SK-N-SH (cell line): ENCODE data around the gene RUVBL2. TPM values are rescaled to one million over a fixed set of nuclear protein-coding genes. Genes with fewer than 3 reads are reported as not detected.

Experiments used
- CTCF ChIA-PET: fragments of 300-600, 350-600 bp; formaldehyde crosslinking; extraction: SDS; loops from one replicate; lab custom pipeline; 2021; lab: Yijun Ruan, JAX
- POLR2A ChIA-PET: fragments of 350-600 bp; sonication (Branson Sonifier 250); formaldehyde crosslinking; extraction: SDS; loops from one replicate; lab custom pipeline; 2020; ENCODE audit warnings: antibody characterized with exemption, inconsistent platforms; lab: Yijun Ruan, JAX
- DNase-seq: peaks from one replicate; pipeline ENCODE4 v3.0.0; 2012
- H2AFZ ChIP-seq: fragments of 200-600 bp; sonication (generic); 2 replicates; pipeline ENCODE4 v1.8.1; 2016; ENCODE audit warnings: antibody characterized with exemption, mild to moderate bottlenecking, low read depth
- H3F3A ChIP-seq: fragments of 200-600 bp; sonication (generic); replicated peaks from 2 replicates; pipeline ENCODE3; 2016; ENCODE audit warnings: antibody characterized with exemption, mild to moderate bottlenecking; ENCODE audit not compliant: insufficient read depth
- H3K27ac ChIP-seq, 2 experiments: fragments of 200-500 bp in 1 of 2; fragments of 200-600 bp in 1 of 2; sonication (Bioruptor generic) in 1 of 2; sonication (generic), shearing (Covaris generic) in 1 of 2; 2 replicates each; pipeline versions ENCODE4 v1.5.1 to v1.6.1; 2014 to 2016; ENCODE audit warnings: low read depth in 2 of 2, inconsistent platforms in 1 of 2, low read length in 1 of 2, mild to moderate bottlenecking in 1 of 2, mixed read lengths in 1 of 2
- H3K27me3 ChIP-seq: fragments of 200-600 bp; sonication (generic), shearing (Covaris generic); 2 replicates; pipeline ENCODE4 v1.6.1; 2016; ENCODE audit warnings: mixed run types; ENCODE audit not compliant: insufficient read depth
- H3K36me3 ChIP-seq, 2 experiments: fragments of 200-500 bp in 1 of 2; fragments of 200-600 bp in 1 of 2; sonication (Bioruptor generic) in 1 of 2; sonication (generic) in 1 of 2; replicated peaks in 1 of 2; 2 replicates each; pipeline versions ENCODE3 to v1.5.1; 2014 to 2016; ENCODE audit warnings: low read length in 1 of 2, mild to moderate bottlenecking in 1 of 2; ENCODE audit not compliant: insufficient read depth in 2 of 2, control insufficient read depth in 1 of 2
- H3K4me1 ChIP-seq, 2 experiments: fragments of 200-500 bp in 1 of 2; fragments of 200-600 bp in 1 of 2; sonication (Bioruptor generic) in 1 of 2; sonication (generic), shearing (Covaris generic) in 1 of 2; 2 replicates each; pipeline versions ENCODE4 v1.5.1 to v1.6.1; 2014 to 2016; ENCODE audit warnings: low read depth in 1 of 2, low read length in 1 of 2, mixed run types in 1 of 2; ENCODE audit not compliant: insufficient read depth in 2 of 2, control insufficient read depth in 1 of 2
- H3K4me2 ChIP-seq: fragments of 200-600 bp; sonication (generic), shearing (Covaris generic); 2 replicates; pipeline ENCODE4 v1.6.1; 2017; ENCODE audit warnings: mixed run types
- H3K4me3 ChIP-seq, 2 experiments: fragments of 200-500 bp in 1 of 2; fragments of 200-600 bp in 1 of 2; sonication (Bioruptor generic) in 1 of 2; sonication (generic), shearing (Covaris generic) in 1 of 2; 2 replicates each; pipeline versions ENCODE4 v1.5.1 to v1.8.1; 2014 to 2016; ENCODE audit warnings: low read depth in 2 of 2, inconsistent platforms in 1 of 2, low read length in 1 of 2, mild to moderate bottlenecking in 1 of 2, mixed read lengths in 1 of 2, moderate library complexity in 1 of 2
- H3K79me2 ChIP-seq: fragments of 200-600 bp; sonication (generic); 2 replicates; pipeline ENCODE4 v1.8.1; 2017; ENCODE audit warnings: mild to moderate bottlenecking; ENCODE audit not compliant: insufficient read depth
- H3K9ac ChIP-seq: fragments of 200-600 bp; sonication (generic); 2 replicates; pipeline ENCODE4 v1.6.1; 2017; ENCODE audit warnings: mixed run types
- H3K9me2 ChIP-seq: fragments of 200-600 bp; sonication (generic); 2 replicates; pipeline ENCODE4 v1.6.1; 2017; ENCODE audit warnings: mixed run types
- H3K9me3 ChIP-seq: fragments of 200-600 bp; sonication (generic); 2 replicates; pipeline ENCODE4 v1.6.1; 2017; ENCODE audit warnings: mixed run types, mild to moderate bottlenecking, moderate library complexity
- H4K20me1 ChIP-seq: fragments of 200-600 bp; sonication (generic); 2 replicates; pipeline ENCODE4 v1.6.1; 2017; ENCODE audit warnings: mild to moderate bottlenecking, mixed run types; ENCODE audit not compliant: insufficient read depth
- CHD2 ChIP-seq: fragments of 150-350 bp; IDR thresholded peaks from 2 replicates; pipeline ENCODE4 v1.6.1; 2018; ENCODE audit warnings: low read length; ENCODE audit not compliant: partially characterized antibody
- ELF1 ChIP-seq: IDR thresholded peaks from 2 replicates; pipeline ENCODE4 v1.4.0; 2012
- EP300 ChIP-seq, 2 experiments: IDR thresholded peaks; 2 replicates each; pipeline versions ENCODE4 v1.4.0 to v1.6.1; 2012; ENCODE audit warnings: borderline replicate concordance in 1 of 2, low read depth in 1 of 2, low read length in 1 of 2
- EZH2phosphoT487 ChIP-seq: fragments of 200-600 bp; sonication (generic); IDR thresholded peaks from 2 replicates; pipeline ENCODE4 v1.6.1; 2017; ENCODE audit warnings: low read depth, mixed run types, mild to moderate bottlenecking, antibody characterized with exemption, moderate library complexity, borderline replicate concordance
- FOSL2 ChIP-seq: IDR thresholded peaks from 2 replicates; pipeline ENCODE4 v1.4.0; 2012; ENCODE audit warnings: low read depth, mild to moderate bottlenecking, moderate library complexity, borderline replicate concordance
- MXI1 ChIP-seq: IDR thresholded peaks from 2 replicates; pipeline ENCODE4 v1.6.1; 2012; ENCODE audit warnings: mild to moderate bottlenecking, low read depth, low read length, improper control_type of control experiment
- NRF1 ChIP-seq: IDR thresholded peaks from 2 replicates; pipeline ENCODE4 v1.6.1; 2012; ENCODE audit warnings: low read depth, mild to moderate bottlenecking, low read length
- RAD21 ChIP-seq: IDR thresholded peaks from 2 replicates; pipeline ENCODE4 v1.6.1; 2012; ENCODE audit warnings: mild to moderate bottlenecking, low read length
- RCOR1 ChIP-seq: fragments of 150-350 bp; IDR thresholded peaks from 2 replicates; pipeline ENCODE4 v1.6.1; 2017; ENCODE audit warnings: antibody characterized with exemption, low read length
- RXRA ChIP-seq: IDR thresholded peaks from 2 replicates; pipeline ENCODE4 v1.4.0; 2012; ENCODE audit warnings: low read depth, mild to moderate bottlenecking, borderline replicate concordance
- SIN3A ChIP-seq: IDR thresholded peaks from 2 replicates; pipeline ENCODE4 v1.6.1; 2012; ENCODE audit warnings: low read depth, mild to moderate bottlenecking, low read length, moderate library complexity, borderline replicate concordance
- TAF1 ChIP-seq: IDR thresholded peaks from 2 replicates; pipeline ENCODE4 v1.6.1; 2012; ENCODE audit warnings: low read depth, mild to moderate bottlenecking, low read length, moderate library complexity, borderline replicate concordance
- WGBS: methylation state at CpG from one replicate; pipeline ENCODE4 v1.1.6; 2017; ENCODE audit warnings: low lambda C conversion rate; 5-methylcytosine and 5-hydroxymethylcytosine counted together
- polyA plus RNA-seq, 3 experiments: library from polyadenylated mRNA; depleted of rRNA; stranded (reverse); fragments of >200 nt; gene quantifications; 2 replicates each; pipeline ENCODE4 v1.2.3, GENCODE V29; 2012
- TF ChIP-seq, protein P1 (sequence below): fragments of 150-350 bp; IDR thresholded peaks from 2 replicates; pipeline ENCODE4 v1.6.1; 2016; ENCODE audit warnings: mild to moderate bottlenecking, low read depth, low read length
- TF ChIP-seq, protein P2 (sequence below): fragments of 200-600 bp; sonication (generic); IDR thresholded peaks from 2 replicates; pipeline ENCODE4 v1.6.1; 2017; ENCODE audit warnings: antibody characterized with exemption, mild to moderate bottlenecking, moderate library complexity
- TF ChIP-seq, protein P3 (sequence below): IDR thresholded peaks from 2 replicates; pipeline ENCODE4 v1.6.1; 2012; ENCODE audit warnings: mild to moderate bottlenecking, low read depth, low read length, moderate library complexity
- TF ChIP-seq, protein P4 (sequence below): IDR thresholded peaks from 2 replicates; pipeline ENCODE4; 2012
- TF ChIP-seq, protein P5 (sequence below): IDR thresholded peaks from 2 replicates; pipeline ENCODE4 v1.4.0; 2012; ENCODE audit warnings: low read depth, borderline replicate concordance

RUVBL2 gene
- polyA plus RNA-seq, 1 of the 3 experiments (the other 2 are of a cell fraction) = 459 TPM

DNA sequence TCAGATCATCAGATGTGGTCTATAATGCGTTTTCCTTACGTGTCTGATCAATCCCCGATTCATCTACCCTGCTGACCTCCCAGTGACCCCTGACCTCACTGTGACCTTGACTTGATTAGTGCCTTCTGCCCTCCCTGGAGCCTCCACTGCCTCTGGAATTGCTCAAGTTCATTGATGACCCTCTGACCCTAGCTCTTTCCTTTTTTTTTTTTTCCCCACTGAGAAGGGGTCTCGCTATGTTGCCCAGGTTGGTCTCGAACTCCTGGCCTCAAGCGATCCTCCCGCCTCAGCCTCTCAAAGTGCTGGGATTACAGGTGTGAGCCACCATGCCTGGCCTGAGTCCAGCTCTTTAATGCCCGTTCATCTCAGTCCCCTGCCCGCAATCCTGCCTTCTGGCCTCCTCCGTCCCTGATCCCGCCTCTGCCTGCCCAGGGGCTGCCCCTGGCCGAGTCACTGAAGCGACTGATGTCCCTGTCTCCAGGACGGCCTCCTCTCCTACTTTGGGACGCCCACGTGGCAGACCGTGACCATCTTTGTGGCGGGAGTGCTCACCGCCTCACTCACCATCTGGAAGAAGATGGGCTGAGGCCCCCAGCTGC lies 32.5 kb upstream of the RUVBL2 start:
- Histone ChIP-seq H3K4me1 (peaks cover 18 to 20% of the 10 kb centered on the region in 2 experiments; a peak in 3 of 4 replicates), H3K9me3 (no peaks in the 10 kb centered on the region), H3K9ac (no peak overlapping the region), H3K79me2 (peaks cover 36% of the 10 kb centered on the region), H3K4me2 (no peak overlapping the region), H2AFZ (no peak overlapping the region), H3F3A (peaks cover 47% of the 10 kb centered on the region), H3K27ac (peak overlapping the region in 1 of 2 experiments; percentile 44; a peak in 2 of 4 replicates), H3K4me3 (no peak overlapping the region), H4K20me1 (peaks cover 9% of the 10 kb centered on the region), H3K36me3 (peaks cover 9 to 31% of the 10 kb centered on the region in 2 experiments), H3K9me2 (no peaks in the 10 kb centered on the region), H3K27me3 (no peaks in the 10 kb centered on the region)
- ChIA-PET POLR2A (interaction anchor here (0.6 kb wide), 1 partner anchor 12 kb away, joined by 6 read pairs; no protein-coding TSS in a partner anchor), CTCF (interaction anchor here (1.7 kb wide), 1 partner anchor 9 kb away, joined by 8 read pairs; no protein-coding TSS in a partner anchor)
- whole genome bisulfite sequencing = 91% methylated on average over 14 of the region's 19 CpGs
- TF ChIP-seq, protein P1, sequence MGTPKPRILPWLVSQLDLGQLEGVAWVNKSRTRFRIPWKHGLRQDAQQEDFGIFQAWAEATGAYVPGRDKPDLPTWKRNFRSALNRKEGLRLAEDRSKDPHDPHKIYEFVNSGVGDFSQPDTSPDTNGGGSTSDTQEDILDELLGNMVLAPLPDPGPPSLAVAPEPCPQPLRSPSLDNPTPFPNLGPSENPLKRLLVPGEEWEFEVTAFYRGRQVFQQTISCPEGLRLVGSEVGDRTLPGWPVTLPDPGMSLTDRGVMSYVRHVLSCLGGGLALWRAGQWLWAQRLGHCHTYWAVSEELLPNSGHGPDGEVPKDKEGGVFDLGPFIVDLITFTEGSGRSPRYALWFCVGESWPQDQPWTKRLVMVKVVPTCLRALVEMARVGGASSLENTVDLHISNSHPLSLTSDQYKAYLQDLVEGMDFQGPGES = no peak
- TF ChIP-seq RCOR1 = no peak
- TF ChIP-seq ELF1 = no peak
- TF ChIP-seq, protein P2, sequence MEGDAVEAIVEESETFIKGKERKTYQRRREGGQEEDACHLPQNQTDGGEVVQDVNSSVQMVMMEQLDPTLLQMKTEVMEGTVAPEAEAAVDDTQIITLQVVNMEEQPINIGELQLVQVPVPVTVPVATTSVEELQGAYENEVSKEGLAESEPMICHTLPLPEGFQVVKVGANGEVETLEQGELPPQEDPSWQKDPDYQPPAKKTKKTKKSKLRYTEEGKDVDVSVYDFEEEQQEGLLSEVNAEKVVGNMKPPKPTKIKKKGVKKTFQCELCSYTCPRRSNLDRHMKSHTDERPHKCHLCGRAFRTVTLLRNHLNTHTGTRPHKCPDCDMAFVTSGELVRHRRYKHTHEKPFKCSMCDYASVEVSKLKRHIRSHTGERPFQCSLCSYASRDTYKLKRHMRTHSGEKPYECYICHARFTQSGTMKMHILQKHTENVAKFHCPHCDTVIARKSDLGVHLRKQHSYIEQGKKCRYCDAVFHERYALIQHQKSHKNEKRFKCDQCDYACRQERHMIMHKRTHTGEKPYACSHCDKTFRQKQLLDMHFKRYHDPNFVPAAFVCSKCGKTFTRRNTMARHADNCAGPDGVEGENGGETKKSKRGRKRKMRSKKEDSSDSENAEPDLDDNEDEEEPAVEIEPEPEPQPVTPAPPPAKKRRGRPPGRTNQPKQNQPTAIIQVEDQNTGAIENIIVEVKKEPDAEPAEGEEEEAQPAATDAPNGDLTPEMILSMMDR = no peak
- TF ChIP-seq, protein P3, sequence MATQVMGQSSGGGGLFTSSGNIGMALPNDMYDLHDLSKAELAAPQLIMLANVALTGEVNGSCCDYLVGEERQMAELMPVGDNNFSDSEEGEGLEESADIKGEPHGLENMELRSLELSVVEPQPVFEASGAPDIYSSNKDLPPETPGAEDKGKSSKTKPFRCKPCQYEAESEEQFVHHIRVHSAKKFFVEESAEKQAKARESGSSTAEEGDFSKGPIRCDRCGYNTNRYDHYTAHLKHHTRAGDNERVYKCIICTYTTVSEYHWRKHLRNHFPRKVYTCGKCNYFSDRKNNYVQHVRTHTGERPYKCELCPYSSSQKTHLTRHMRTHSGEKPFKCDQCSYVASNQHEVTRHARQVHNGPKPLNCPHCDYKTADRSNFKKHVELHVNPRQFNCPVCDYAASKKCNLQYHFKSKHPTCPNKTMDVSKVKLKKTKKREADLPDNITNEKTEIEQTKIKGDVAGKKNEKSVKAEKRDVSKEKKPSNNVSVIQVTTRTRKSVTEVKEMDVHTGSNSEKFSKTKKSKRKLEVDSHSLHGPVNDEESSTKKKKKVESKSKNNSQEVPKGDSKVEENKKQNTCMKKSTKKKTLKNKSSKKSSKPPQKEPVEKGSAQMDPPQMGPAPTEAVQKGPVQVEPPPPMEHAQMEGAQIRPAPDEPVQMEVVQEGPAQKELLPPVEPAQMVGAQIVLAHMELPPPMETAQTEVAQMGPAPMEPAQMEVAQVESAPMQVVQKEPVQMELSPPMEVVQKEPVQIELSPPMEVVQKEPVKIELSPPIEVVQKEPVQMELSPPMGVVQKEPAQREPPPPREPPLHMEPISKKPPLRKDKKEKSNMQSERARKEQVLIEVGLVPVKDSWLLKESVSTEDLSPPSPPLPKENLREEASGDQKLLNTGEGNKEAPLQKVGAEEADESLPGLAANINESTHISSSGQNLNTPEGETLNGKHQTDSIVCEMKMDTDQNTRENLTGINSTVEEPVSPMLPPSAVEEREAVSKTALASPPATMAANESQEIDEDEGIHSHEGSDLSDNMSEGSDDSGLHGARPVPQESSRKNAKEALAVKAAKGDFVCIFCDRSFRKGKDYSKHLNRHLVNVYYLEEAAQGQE = no peak
- DNase-seq = no peak

DNA sequence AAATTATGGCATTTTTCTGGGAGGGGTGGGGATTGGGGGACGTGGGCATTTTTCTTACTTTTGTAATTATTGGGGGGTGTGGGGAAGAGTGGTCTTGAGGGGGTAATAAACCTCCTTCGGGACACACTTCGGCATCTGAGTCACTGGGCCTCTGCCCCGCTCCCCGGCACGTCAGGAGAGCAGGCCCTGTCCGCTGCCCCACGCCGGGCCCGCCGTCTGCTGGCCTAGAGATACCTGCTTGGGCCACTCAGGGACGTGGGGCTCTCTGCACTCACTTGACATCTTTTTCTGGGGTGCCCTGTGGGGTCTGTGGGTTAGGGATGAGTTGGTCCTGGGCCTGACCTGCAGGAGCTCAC lies 32.0 kb upstream of the RUVBL2 start:
- Histone ChIP-seq H3K4me3 (no peak overlapping the region), H4K20me1 (peaks cover 14% of the 10 kb centered on the region), H2AFZ (no peak overlapping the region), H3K79me2 (peaks cover 36% of the 10 kb centered on the region), H3K9me2 (no peaks in the 10 kb centered on the region), H3F3A (peaks cover 52% of the 10 kb centered on the region), H3K4me2 (no peak overlapping the region), H3K36me3 (peaks cover 11 to 31% of the 10 kb centered on the region in 2 experiments), H3K4me1 (peaks cover 17 to 24% of the 10 kb centered on the region in 2 experiments; a peak in 3 of 4 replicates), H3K9me3 (no peaks in the 10 kb centered on the region), H3K9ac (no peak overlapping the region), H3K27ac (peak overlapping the region in 1 of 2 experiments; percentile 44; a peak in 2 of 4 replicates), H3K27me3 (no peaks in the 10 kb centered on the region)
- ChIA-PET CTCF (interaction anchor here (1.7 kb wide), 1 partner anchor 9 kb away, joined by 8 read pairs; no protein-coding TSS in a partner anchor), POLR2A (no interaction called here)
- 86% methylated on average over 11 of the region's 12 CpGs for WGBS
- no peak for DNase-seq
- TF ChIP-seq RAD21 = no peak
- TF ChIP-seq, protein P4, sequence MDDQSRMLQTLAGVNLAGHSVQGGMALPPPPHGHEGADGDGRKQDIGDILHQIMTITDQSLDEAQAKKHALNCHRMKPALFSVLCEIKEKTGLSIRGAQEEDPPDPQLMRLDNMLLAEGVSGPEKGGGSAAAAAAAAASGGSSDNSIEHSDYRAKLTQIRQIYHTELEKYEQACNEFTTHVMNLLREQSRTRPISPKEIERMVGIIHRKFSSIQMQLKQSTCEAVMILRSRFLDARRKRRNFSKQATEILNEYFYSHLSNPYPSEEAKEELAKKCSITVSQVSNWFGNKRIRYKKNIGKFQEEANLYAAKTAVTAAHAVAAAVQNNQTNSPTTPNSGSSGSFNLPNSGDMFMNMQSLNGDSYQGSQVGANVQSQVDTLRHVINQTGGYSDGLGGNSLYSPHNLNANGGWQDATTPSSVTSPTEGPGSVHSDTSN = no peak
- TF ChIP-seq CHD2 = no peak
- no peak for TF ChIP-seq RXRA
- no peak for TF ChIP-seq RCOR1
- TF ChIP-seq TAF1 = no peak
- TF ChIP-seq SIN3A = no peak
- no peak for TF ChIP-seq EP300 (IDR thresholded peaks at IDR 0.05; ENCODE audit: borderline replicate concordance in 1 of 2, low read depth in 1 of 2, low read length in 1 of 2)
- TF ChIP-seq MXI1 = no peak
- TF ChIP-seq FOSL2 = no peak
- TF ChIP-seq EZH2phosphoT487 = no peak
- TF ChIP-seq, protein P5, sequence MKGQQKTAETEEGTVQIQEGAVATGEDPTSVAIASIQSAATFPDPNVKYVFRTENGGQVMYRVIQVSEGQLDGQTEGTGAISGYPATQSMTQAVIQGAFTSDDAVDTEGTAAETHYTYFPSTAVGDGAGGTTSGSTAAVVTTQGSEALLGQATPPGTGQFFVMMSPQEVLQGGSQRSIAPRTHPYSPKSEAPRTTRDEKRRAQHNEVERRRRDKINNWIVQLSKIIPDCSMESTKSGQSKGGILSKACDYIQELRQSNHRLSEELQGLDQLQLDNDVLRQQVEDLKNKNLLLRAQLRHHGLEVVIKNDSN = no peak
- TF ChIP-seq NRF1 = no peak
